MG63 (cell line): ENCODE data around the gene CDIPT. TPM values are rescaled to one million over a fixed set of nuclear protein-coding genes. Genes with fewer than 3 reads are reported as not detected.

Experiments
- DNase-seq: peaks from one replicate; pipeline ENCODE4 v3.0.0-alpha.2; 2020
- H3K27me3 ChIP-seq: fragments of 250-450 bp; sonication (Bioruptor Pico); 2 replicates; pipeline ENCODE4 v1.5.1; 2020; ENCODE audit warnings: mild to moderate bottlenecking, moderate library complexity
- H3K36me3 ChIP-seq: fragments of 250-450 bp; sonication (Bioruptor Pico); 2 replicates; pipeline ENCODE4 v1.5.1; 2020; ENCODE audit warnings: mild to moderate bottlenecking, moderate library complexity
- H3K4me3 ChIP-seq: fragments of 250-450 bp; sonication (Bioruptor Pico); 2 replicates; pipeline ENCODE4 v1.5.1; 2020; ENCODE audit warnings: mild to moderate bottlenecking, moderate library complexity
- H3K9me3 ChIP-seq: fragments of 250-450 bp; sonication (Bioruptor Pico); 2 replicates; pipeline ENCODE4 v1.5.1; 2020; ENCODE audit warnings: mild to moderate bottlenecking, moderate library complexity
- total RNA-seq: library from RNA; depleted of rRNA; stranded (reverse); fragments of >200 nt; shearing (Covaris generic); gene quantifications from 2 replicates; pipeline ENCODE4 v1.2.3, GENCODE V29; 2014; ENCODE audit warnings: low replicate concordance

The CDIPT gene
- total RNA-seq, 1 experiment from 2014 or later = 78.6 TPM

- peak; percentile 97 for DNase-seq
- no peaks in the 10 kb centered on the region for H3K27me3 ChIP-seq
- peaks cover 23% of the 10 kb centered on the region for H3K36me3 ChIP-seq
- no peaks in the 10 kb centered on the region for H3K9me3 ChIP-seq
- peak overlapping the region; percentile 26 for H3K4me3 ChIP-seq
Observed at GRCh38 chr16:29825145-29826044, 37.6 kb downstream of the CDIPT start.

- Histone ChIP-seq H3K9me3 (no peaks in the 10 kb centered on the region), H3K36me3 (peaks cover 29% of the 10 kb centered on the region), H3K4me3 (peak overlapping the region; percentile 26), H3K27me3 (no peaks in the 10 kb centered on the region)
- no peak for DNase-seq
Observed at GRCh38 chr16:29824589-29825144, 38.4 kb downstream of the CDIPT start.

GRCh38 chr16:29821643-29822115, 41.3 kb downstream of the CDIPT start:
- Histone ChIP-seq H3K4me3 (peak overlapping the region; percentile 68), H3K27me3 (no peaks in the 10 kb centered on the region), H3K36me3 (peaks cover 50% of the 10 kb centered on the region), H3K9me3 (no peaks in the 10 kb centered on the region)
- DNase-seq = peak; percentile 89

GRCh38 chr16:29820730-29821642, 42.0 kb downstream of the CDIPT start:
- peak; percentile 61 for DNase-seq

GRCh38 chr16:29820271-29820701, 42.7 kb downstream of the CDIPT start, which contains the start of gene MVP:
Gene MVP (plus strand): TSS chr16:29820462. CDS start chr16:29830550, 10,088 bp downstream.
- peak; percentile 78 for DNase-seq
- Histone ChIP-seq H3K4me3 (peak within 1 kb of the TSS; percentile 68), H3K27me3 (no peaks in the 10 kb centered on the region), H3K36me3 (peaks cover 50% of the 10 kb centered on the region), H3K9me3 (no peaks in the 10 kb centered on the region)

More at GRCh38 chr16:29820730-29821642, 42.0 kb downstream of the CDIPT start:
- peak overlapping the region; percentile 68 for H3K4me3 ChIP-seq
- H3K27me3 ChIP-seq = no peaks in the 10 kb centered on the region
- no peaks in the 10 kb centered on the region for H3K9me3 ChIP-seq
- H3K36me3 ChIP-seq = peaks cover 50% of the 10 kb centered on the region

DNA sequence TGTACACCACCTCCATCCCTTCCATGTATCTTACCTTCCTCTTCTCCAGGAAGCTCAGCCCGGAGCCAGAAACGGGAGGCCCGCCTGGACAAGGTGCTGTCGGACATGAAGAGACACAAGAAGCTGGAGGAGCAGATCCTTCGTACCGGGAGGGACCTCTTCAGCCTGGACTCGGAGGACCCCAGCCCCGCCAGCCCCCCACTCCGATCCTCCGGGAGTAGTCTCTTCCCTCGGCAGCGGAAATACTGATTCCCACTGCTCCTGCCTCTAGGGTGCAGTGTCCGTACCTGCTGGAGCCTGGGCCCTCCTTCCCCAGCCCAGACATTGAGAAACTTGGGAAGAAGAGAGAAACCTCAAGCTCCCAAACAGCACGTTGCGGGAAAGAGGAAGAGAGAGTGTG, 43.5 kb downstream of the CDIPT start:
- Histone ChIP-seq H3K36me3 (peaks cover 50% of the 10 kb centered on the region), H3K9me3 (no peaks in the 10 kb centered on the region), H3K4me3 (peak overlapping the region; percentile 68), H3K27me3 (no peaks in the 10 kb centered on the region)
- no peak for DNase-seq

- Histone ChIP-seq H3K9me3 (no peaks in the 10 kb centered on the region), H3K36me3 (peaks cover 48% of the 10 kb centered on the region), H3K4me3 (peak overlapping the region; percentile 83), H3K27me3 (no peaks in the 10 kb centered on the region)
- no peak for DNase-seq
Observed at GRCh38 chr16:29818082-29818481, 44.9 kb downstream of the CDIPT start.

GRCh38 chr16:29816694-29817441, 46.2 kb downstream of the CDIPT start:
- Histone ChIP-seq H3K36me3 (peaks cover 41% of the 10 kb centered on the region), H3K27me3 (no peaks in the 10 kb centered on the region), H3K4me3 (peak overlapping the region; percentile 83), H3K9me3 (no peaks in the 10 kb centered on the region)
- peak; percentile 81 for DNase-seq

DNA sequence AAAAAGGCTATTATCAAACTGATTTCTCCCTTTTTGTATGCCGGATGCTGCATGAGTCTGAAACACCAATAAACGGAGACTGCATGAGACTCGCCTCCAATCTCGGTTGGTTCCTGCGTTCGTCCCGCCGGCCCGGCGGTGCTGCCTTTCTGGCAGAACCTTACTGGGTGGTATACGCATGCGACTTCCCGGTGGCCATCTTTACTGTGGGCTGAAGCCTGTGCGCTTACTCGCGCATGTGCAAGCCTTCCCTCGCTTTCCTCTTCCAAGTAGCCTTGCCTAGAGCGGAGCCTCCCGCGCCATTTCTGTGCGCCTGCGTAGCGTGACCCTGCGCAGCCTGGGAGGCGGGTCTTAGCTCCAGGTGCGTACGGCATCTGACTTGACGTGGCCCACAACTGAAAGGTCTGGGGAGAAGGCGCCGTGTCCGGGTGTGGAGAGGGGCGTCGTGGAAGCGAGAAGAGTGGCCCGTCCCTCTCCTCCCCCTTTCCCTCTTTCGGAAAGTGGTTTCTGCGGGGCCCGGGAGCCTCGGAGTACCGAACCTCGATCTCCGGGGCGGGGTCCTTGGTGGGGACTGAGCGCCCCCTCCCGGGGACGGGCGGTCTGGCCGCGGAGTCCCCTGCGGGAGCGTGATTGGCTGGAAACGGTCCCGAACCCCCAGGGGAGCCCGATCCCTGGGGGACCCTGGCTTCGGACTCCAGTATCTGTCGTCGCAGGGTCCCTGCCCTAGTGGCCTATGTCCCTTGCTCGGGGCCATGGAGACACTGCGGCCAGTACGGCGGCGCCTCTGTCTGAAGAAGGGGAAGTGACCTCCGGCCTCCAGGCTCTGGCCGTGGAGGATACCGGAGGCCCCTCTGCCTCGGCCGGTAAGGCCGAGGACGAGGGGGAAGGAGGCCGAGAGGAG, 47.0 kb downstream of the CDIPT start, which contains the start of gene PAGR1:
Gene PAGR1 (plus strand): TSS at position 360 of the 901 bp plus-strand sequence. CDS start 374 bp downstream, at position 734.
- Histone ChIP-seq H3K9me3 (no peaks in the 10 kb centered on the region), H3K27me3 (no peaks in the 10 kb centered on the region), H3K36me3 (peaks cover 36% of the 10 kb centered on the region), H3K4me3 (peak within 1 kb of the TSS; percentile 83)
- peak; percentile 98 for DNase-seq

DNA sequence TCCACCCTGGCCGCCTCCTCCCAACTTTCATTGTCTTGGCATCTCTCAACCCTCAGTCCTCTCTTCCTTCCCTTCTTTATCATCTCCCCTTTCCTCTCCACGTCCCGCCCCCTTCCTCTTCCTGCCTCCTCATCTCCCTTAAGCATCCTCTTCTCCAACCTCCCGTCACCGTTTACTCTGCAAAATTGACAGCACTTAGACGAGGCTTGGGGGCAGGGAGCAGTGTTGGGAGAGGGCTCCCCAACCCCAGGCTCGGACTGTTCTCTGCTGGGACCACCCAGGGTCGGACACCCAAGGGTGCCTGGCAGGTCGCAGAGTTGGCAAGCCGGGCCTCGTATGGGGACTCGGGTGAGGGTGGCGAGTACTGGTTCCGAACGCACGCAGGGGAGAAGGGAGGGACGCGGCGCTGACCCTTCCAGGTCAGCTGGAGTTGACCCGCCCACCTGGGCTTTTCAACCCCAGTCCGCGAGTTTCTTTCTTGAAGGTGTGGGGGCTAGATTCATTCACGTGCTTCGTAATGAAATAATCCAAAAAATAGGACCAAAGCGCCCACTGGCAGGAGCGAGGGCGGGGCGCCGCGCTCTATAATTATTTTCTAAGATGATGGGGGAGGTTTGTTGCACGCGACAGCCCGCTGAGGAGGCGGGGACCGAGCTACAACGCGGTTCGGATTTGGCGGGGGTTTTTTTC, 47.8 kb downstream of the CDIPT start:
- no peaks in the 10 kb centered on the region for H3K9me3 ChIP-seq
- no peaks in the 10 kb centered on the region for H3K27me3 ChIP-seq
- DNase-seq = peak; percentile 52
- H3K36me3 ChIP-seq = peaks cover 33% of the 10 kb centered on the region
- H3K4me3 ChIP-seq = peak overlapping the region; percentile 83

GRCh38 chr16:29814592-29814991, 48.4 kb downstream of the CDIPT start:
- peaks cover 33% of the 10 kb centered on the region for H3K36me3 ChIP-seq
- H3K27me3 ChIP-seq = no peaks in the 10 kb centered on the region
- no peak for DNase-seq
- H3K4me3 ChIP-seq = no peak overlapping the region
- no peaks in the 10 kb centered on the region for H3K9me3 ChIP-seq

DNA sequence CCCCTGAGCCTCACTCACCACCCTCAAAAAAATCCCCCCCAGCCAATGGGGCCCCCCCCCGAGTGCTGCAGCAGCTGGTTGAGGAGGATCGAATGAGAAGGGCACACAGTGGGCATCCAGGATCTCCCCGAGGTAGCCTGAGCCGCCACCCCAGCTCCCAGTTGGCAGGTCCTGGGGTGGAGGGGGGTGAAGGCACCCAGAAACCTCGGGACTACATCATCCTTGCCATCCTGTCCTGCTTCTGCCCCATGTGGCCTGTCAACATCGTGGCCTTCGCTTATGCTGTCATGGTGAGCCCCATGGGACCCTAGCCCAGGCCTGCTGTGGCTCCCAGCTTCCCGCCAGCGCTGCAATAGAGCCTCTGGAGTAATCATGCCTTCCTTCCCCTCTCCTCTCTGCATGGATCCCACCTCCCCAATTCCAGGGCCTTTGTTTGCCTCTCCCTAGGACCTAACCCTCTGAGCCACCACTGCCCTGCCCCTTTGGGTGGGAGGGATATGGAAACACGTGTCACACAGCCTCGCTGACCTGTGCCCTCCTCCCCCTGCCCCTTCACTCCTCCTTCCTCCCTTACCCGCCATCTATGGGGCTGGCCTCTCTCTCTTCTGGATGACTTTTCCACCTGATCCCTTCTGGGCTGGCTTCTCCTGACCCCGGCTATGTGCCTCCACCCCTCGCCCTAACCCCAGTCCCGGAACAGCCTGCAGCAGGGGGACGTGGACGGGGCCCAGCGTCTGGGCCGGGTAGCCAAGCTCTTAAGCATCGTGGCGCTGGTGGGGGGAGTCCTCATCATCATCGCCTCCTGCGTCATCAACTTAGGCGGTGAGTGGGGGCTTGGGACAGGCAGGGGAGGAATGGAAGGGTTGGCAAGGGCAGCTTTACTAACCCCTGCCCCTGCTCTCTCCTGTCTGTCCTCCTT, 49.1 kb downstream of the CDIPT start:
- no peak overlapping the region for H3K4me3 ChIP-seq
- H3K27me3 ChIP-seq = no peaks in the 10 kb centered on the region
- H3K36me3 ChIP-seq = peaks cover 32% of the 10 kb centered on the region
- H3K9me3 ChIP-seq = no peaks in the 10 kb centered on the region
- no peak for DNase-seq

GRCh38 chr16:29812754-29813643, 50.0 kb downstream of the CDIPT start:
- Histone ChIP-seq H3K4me3 (peak overlapping the region; percentile 53), H3K27me3 (no peaks in the 10 kb centered on the region), H3K9me3 (no peaks in the 10 kb centered on the region), H3K36me3 (peaks cover 32% of the 10 kb centered on the region)
- DNase-seq = no peak
